ENCODE results near the gene TGFBR3.

Gene TGFBR3

GRCh38 chr1:91746728-91747338, 139.1 kb downstream of the TGFBR3 start:
- TF ChIP-seq CTCF (IDR thresholded peaks at IDR 0.05; ENCODE audit: control insufficient read depth, insufficient read depth, low read depth, low read length, missing control alignments), result no peak

DNA sequence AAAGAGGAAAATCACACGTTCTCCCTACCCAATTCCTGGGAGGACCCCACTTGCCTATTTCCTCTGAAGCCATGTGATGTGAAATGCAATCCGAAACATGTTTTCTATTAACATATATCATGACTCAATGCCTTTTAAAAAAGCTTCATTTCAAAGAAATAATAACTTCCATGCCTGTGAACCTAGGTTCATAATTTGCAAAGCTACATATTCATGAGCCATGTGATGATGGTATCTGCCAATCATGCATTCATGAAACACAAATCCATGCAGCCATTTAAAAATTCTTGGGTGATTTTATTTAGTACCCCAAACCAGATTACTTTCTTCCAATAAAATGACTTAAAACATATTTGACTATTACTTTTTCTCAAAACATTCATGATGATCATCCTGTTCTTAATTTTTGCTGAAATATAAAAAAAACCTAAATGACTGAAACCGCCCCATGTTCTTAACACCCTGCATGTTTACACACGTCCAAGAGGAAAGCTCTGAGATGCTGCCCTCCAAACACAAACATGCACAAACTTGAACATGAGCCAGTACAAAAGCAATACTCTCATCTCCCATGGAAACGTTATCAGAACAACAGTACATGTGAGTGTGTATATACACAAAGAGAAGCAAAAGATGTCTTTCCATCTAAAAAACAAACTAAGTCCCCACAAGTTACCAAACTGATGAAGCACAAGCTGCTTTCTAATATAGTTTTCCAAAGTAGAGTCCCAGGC, 140.1 kb downstream of the TGFBR3 start:
- no peak for TF ChIP-seq CTCF (IDR thresholded peaks at IDR 0.05; ENCODE audit: control insufficient read depth, insufficient read depth, low read depth, low read length, missing control alignments)
- H3K4me3 ChIP-seq (ENCODE audit: control insufficient read depth, low read depth, low read length), result no peak overlapping the region
- no peak for DNase-seq (ENCODE audit: low read depth)

More at GRCh38 chr1:91746728-91747338, 139.1 kb downstream of the TGFBR3 start:
- DNase-seq (ENCODE audit: low read depth), result no peak
- no peak overlapping the region for H3K4me3 ChIP-seq (ENCODE audit: control insufficient read depth, low read depth, low read length)

- no peak overlapping the region for H3K4me3 ChIP-seq (ENCODE audit: control insufficient read depth, low read depth, low read length)
- no peak for DNase-seq (ENCODE audit: low read depth)
- TF ChIP-seq CTCF (IDR thresholded peaks at IDR 0.05; ENCODE audit: control insufficient read depth, insufficient read depth, low read depth, low read length, missing control alignments), result no peak
Observed at GRCh38 chr1:91744953-91745639, 140.9 kb downstream of the TGFBR3 start.

- DNase-seq (ENCODE audit: low read depth), result no peak
- TF ChIP-seq CTCF (IDR thresholded peaks at IDR 0.05; ENCODE audit: control insufficient read depth, insufficient read depth, low read depth, low read length, missing control alignments), result no peak
- no peak overlapping the region for H3K4me3 ChIP-seq (ENCODE audit: control insufficient read depth, low read depth, low read length)
Observed at GRCh38 chr1:91742848-91743292, 143.1 kb downstream of the TGFBR3 start.

DNA sequence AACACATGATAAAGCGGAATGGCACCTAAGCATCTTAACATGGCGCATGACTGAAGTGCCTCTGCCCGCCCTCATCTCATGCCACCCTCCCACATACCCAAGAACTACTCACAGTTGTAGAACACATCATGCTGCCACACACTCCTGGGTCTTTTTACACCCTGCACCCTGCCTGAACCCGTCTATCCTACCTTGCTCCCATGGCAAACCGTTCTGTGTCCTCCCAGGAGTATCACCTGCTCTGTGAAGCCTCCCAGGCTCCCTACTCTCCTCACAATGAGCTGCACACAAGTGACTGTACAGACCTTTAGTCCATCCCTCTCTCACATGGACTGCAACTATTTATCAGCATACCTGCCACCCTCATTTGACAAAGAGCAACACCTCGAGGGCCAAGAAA, 144.0 kb downstream of the TGFBR3 start:
- H3K4me3 ChIP-seq (ENCODE audit: control insufficient read depth, low read depth, low read length), result no peak overlapping the region
- no peak for TF ChIP-seq CTCF (IDR thresholded peaks at IDR 0.05; ENCODE audit: control insufficient read depth, insufficient read depth, low read depth, low read length, missing control alignments)
- no peak for DNase-seq (ENCODE audit: low read depth)

DNA sequence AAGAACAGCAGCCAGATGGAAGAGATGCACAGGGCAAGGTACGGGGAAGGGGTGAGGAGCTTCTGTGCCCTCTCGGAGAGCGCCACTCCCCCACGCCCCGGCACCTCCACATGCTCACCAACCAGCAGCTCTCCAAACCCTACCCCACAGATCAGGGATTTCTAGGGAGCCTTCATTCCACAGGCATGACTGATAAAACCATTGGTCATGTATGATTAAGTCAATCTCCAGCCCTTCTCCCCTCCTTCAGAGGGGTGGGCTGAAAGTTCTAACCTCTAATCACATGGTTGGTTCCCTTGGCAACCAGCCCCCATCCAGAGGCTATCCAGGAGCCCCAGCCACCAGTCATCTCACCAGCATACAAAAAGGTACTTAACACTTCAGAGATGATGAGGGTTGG, 144.7 kb downstream of the TGFBR3 start:
- TF ChIP-seq CTCF (IDR thresholded peaks at IDR 0.05; ENCODE audit: control insufficient read depth, insufficient read depth, low read depth, low read length, missing control alignments), result no peak
- no peak for DNase-seq (ENCODE audit: low read depth)
- H3K4me3 ChIP-seq (ENCODE audit: control insufficient read depth, low read depth, low read length), result no peak overlapping the region

All from AG09309 (cell line).